ENCODE measurements around the gene KRTAP10-7. TPM values are rescaled to one million over a fixed set of nuclear protein-coding genes. Genes with fewer than 3 reads are reported as not detected.

The KRTAP10-7 gene
- total RNA-seq, 1 experiment from 2014 or later = not detected

GRCh38 chr21:44568667-44569556 lies 31.5 kb upstream of the KRTAP10-7 start:
- Histone ChIP-seq H2BK5ac (ENCODE audit: insufficient read length, low read length) (no peak overlapping the region), H2BK120ac (ENCODE audit: low read depth, low read length, poor library complexity, severe bottlenecking) (no peak overlapping the region), H3K79me2 (ENCODE audit: insufficient read depth, low read length) (no peaks in the 10 kb centered on the region), H3K27ac (ENCODE audit: insufficient read length, low read depth, low read length) (no peak overlapping the region), H3K9ac (ENCODE audit: extremely low read depth, insufficient read length, low read length) (no peak overlapping the region), H3K27me3 (ENCODE audit: insufficient read depth, low read length) (no peaks in the 10 kb centered on the region), H2BK15ac (ENCODE audit: low read depth, low read length) (no peak overlapping the region), H4K20me1 (ENCODE audit: control insufficient read depth, insufficient read depth, insufficient read length) (no peaks in the 10 kb centered on the region), H3K14ac (ENCODE audit: insufficient read depth, low read length) (no peak overlapping the region), H3K4ac (ENCODE audit: low read depth, low read length) (no peak overlapping the region), H3K23me2 (ENCODE audit: insufficient read length, low read depth, low read length, poor library complexity, severe bottlenecking) (no peaks in the 10 kb centered on the region), H3K23ac (ENCODE audit: insufficient read length, low read depth, low read length) (no peak overlapping the region), H4K91ac (ENCODE audit: insufficient read length, low read depth, low read length) (no peak overlapping the region), H3K79me1 (ENCODE audit: insufficient read depth, low read depth, low read length, poor library complexity, severe bottlenecking) (no peaks in the 10 kb centered on the region), H2BK12ac (ENCODE audit: insufficient read length, low read depth, low read length) (no peak overlapping the region), H2AK5ac (ENCODE audit: insufficient read length, low read length) (no peak overlapping the region), H2BK20ac (ENCODE audit: low read depth, low read length, poor library complexity, severe bottlenecking) (no peak overlapping the region), H3K56ac (ENCODE audit: insufficient read length, low read depth, low read length) (no peak overlapping the region), H3K4me1 (ENCODE audit: insufficient read depth, low read length) (no peaks in the 10 kb centered on the region), H2AFZ (ENCODE audit: low read length) (no peak overlapping the region), H3K9me3 (ENCODE audit: control insufficient read depth, low read depth, low read length) (no peaks in the 10 kb centered on the region), H3K18ac (ENCODE audit: insufficient read length, low read depth, low read length) (no peak overlapping the region), H4K5ac (ENCODE audit: insufficient read length, low read depth, low read length) (no peak overlapping the region), H4K8ac (replicated peaks; ENCODE audit: insufficient read length, low read depth, low read length) (no peak overlapping the region), H3T11ph (ENCODE audit: low read length) (no peak overlapping the region), H3K4me2 (ENCODE audit: insufficient read depth, insufficient read length, low read length) (no peak overlapping the region)
- H3K27ac Mint-ChIP-seq = peak overlapping the region in 1 of 3 experiments; percentile 77; a peak in 2 of 7 replicates
- H3K9me3 Mint-ChIP-seq = peaks cover 19 to 20% of the 10 kb centered on the region in 2 experiments
- TF ChIP-seq CTCF (conservative IDR thresholded peaks at IDR 0.05) = no peak
- H3K36me3 Mint-ChIP-seq (ENCODE audit: insufficient read depth in 1 of 3, low read depth in 3 of 3) = peaks cover 3 to 22% (median 3%) of the 10 kb centered on the region in 3 experiments; a peak in 5 of 7 replicates
- H3K4me1 Mint-ChIP-seq = no peaks in the 10 kb centered on the region; a peak in 1 of 4 replicates
- no peak overlapping the region for H3K4me3 Mint-ChIP-seq
- H3K27me3 Mint-ChIP-seq (ENCODE audit: low read depth) = peaks cover 16% of the 10 kb centered on the region
- no peak for DNase-seq
- WGBS (ENCODE audit: extremely low coverage, insufficient read length, low lambda C conversion rate) = no CpG with 5 or more reads among the region's 27 CpGs

Measured in H9 (cell line).